Fibroblast of villous mesenchyme (primary cell): ENCODE results near the gene VWA7. TPM values are rescaled to one million over a fixed set of nuclear protein-coding genes. Genes with fewer than 3 reads are reported as not detected.
A peak's percentile ranks its signal among the peaks of the same experiment; 100 is the strongest.

Experiments used
- DNase-seq: peaks from one replicate; pipeline ENCODE4 v3.0.0-alpha.2; 2010; ENCODE audit warnings: low read depth
- H3K4me3 ChIP-seq: 2 replicates; pipeline ENCODE4 v1.5.1; 2011; ENCODE audit warnings: low read depth, mild to moderate bottlenecking, low read length
- total RNA-seq: library from RNA; depleted of rRNA; stranded (reverse); fragments of >200 nt; gene quantifications from 2 replicates; pipeline ENCODE4 v1.2.3, GENCODE V29; 2012
- TF ChIP-seq, protein P1 (sequence below): IDR thresholded peaks from 2 replicates; pipeline ENCODE4 v1.5.1; 2012; ENCODE audit warnings: low read depth, mild to moderate bottlenecking, low read length; ENCODE audit not compliant: insufficient read depth

The VWA7 gene
- total RNA-seq, 1 donor, result under 0.01 TPM

DNA sequence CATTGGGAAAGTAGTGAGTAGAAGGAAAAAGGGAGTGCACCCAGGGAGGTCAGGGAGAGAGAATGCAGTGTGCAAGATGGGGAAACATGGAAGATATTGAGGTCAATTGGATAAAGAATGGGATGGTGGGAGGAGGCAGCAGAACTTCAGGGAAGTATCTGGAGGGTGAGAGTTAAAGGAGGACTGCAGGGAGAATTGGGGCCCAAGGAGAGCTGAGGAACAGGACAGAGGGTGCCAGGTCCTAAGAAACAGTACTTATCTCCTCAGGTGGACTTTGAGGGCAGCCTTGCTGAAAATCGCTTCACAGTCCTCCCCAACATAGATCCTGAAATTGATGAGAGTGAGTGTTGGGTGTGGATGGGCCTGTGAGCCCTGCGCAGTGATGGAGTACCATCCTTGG, 18.8 kb downstream of the VWA7 start:
- no peak for DNase-seq
- H3K4me3 ChIP-seq, result no peak overlapping the region
- TF ChIP-seq, protein P1, sequence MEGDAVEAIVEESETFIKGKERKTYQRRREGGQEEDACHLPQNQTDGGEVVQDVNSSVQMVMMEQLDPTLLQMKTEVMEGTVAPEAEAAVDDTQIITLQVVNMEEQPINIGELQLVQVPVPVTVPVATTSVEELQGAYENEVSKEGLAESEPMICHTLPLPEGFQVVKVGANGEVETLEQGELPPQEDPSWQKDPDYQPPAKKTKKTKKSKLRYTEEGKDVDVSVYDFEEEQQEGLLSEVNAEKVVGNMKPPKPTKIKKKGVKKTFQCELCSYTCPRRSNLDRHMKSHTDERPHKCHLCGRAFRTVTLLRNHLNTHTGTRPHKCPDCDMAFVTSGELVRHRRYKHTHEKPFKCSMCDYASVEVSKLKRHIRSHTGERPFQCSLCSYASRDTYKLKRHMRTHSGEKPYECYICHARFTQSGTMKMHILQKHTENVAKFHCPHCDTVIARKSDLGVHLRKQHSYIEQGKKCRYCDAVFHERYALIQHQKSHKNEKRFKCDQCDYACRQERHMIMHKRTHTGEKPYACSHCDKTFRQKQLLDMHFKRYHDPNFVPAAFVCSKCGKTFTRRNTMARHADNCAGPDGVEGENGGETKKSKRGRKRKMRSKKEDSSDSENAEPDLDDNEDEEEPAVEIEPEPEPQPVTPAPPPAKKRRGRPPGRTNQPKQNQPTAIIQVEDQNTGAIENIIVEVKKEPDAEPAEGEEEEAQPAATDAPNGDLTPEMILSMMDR, result no peak

DNA sequence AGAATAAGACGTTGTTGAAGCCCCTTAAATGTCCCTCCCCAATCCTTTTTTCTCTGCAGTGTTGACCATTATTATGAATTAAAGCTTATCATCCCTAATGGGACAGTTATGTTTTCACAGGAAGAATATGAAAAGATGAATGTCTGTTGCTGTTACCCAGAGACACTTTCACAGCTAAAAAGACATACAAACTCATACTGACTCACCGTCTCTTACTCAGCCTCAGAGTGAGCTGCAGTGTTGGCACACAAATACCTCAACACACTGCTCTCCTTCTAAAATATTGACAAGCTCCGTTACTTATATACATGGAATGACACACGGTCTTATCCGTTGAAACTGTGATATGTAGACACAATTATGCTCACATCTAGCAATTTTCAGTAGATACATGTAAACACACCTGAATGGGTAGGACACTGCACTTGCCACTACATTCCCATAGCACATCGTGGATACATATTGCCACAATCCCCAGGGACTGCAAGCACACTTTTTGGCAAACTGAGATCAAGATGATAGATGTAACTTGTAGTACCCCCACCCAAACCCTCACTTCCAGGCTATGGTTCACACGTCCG, 24.3 kb downstream of the VWA7 start:
- TF ChIP-seq, protein P1, result no peak
- no peak overlapping the region for H3K4me3 ChIP-seq
- DNase-seq, result peak; percentile 45

DNA sequence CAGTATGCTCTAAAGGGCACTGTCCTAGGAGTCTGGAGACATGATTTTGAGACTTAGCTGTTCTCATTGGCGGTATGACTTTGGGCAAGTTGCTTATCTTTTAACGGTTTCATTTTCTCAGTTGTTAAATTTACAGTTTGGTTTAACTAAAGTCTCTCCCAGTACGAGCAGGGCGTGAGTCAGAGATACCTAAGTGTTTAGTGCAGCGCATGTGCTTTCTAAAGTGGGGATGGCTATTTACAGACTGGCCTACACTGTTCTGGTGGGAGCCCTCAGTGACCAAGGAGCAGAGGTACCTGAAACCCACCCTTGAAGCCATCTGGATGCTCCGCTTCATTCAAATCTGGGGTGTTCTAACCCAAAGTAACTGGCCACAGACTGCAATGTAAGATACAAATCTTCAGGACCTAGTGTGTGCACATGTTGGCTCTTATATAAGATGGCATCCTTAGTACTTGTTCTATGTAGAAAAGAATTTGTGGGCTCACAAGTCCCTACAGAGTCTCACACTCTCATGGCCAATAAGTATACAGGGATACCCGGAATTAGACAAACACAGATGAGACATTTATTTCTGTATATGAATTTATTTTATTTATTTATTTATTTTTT, 26.6 kb downstream of the VWA7 start:
- peak; percentile 83 for DNase-seq
- H3K4me3 ChIP-seq, result no peak overlapping the region
- TF ChIP-seq, protein P1, result no peak

DNA sequence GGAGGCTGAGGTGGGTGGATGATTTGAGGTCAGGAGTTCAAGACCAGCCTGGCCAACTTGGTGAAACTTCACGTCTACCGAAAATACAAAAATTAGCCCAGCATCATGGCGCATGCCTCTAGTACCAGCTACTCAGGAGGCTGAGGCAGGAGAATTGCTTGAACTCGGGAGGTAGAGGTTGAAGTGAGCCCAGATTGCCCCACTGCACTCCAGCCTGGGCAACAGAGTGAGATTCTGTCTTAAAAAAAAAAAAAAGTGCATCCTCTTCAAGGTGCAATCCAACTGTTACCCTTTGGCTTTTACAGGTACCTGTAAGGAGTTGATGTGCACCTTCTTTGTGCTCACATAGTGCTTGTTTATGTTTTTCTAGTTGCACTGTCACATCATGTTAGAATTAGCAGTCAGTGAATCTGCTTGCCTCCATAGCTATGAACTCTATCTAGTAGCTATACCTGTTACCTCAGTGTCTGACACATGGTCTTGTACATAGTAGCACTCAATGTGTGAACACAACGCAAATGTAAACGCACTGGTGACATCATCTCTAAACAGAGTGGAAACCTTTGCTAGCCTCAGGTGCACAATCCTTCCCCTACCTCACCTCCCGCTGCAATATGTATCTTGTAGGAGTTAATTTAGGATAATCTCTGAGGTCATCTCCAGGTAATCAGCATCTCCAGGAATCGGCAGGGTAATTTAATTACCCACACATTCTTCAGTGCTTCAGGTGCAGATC, 27.7 kb downstream of the VWA7 start:
- TF ChIP-seq, protein P1, result no peak
- DNase-seq, result no peak
- no peak overlapping the region for H3K4me3 ChIP-seq

DNA sequence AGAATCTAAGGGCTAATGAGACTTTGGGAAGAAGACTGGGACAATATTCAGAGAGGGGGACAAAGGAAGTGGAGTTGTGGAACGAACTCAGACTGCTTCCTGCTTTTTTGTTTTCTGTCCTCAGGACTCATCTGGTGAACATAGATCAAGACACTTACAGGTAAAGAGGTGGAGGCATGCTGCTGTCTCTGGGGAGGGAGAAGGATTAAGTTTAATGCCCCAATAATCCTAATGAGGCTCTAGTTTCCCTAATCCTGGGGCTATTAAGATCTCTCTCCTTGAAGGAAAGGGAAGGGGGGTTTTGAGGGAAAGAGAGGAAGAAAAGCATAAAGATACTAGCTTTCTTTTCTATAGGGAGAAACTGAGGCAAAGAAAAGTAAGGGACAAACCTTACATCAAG, 32.7 kb downstream of the VWA7 start:
- TF ChIP-seq, protein P1, result no peak
- H3K4me3 ChIP-seq, result no peak overlapping the region
- no peak for DNase-seq

DNA sequence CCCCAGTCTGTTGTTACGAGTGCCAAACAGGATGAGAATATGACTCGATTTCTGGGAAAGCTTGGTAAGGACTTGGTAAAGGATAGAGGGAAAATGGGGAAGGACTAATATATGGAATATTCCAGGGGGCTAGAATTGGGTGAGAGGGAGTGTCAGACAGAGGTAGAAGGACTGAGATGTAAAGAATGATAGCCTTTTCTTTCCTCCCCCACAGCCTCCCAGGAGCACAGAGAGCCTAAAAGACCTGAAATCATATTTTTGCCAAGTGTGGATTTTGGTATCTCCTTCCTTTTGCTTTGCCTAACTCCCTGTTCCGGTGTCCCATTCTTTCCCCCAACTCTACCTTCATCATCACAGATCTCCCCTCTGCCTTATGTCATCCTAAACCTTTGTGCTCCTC, 34.2 kb downstream of the VWA7 start:
- H3K4me3 ChIP-seq, result no peak overlapping the region
- DNase-seq, result no peak
- TF ChIP-seq, protein P1, result no peak
